SK-N-SH (cell line): ENCODE results near the gene PPP2R3C. TPM values are rescaled to one million over a fixed set of nuclear protein-coding genes. Genes with fewer than 3 reads are reported as not detected.
"Not testable (repeated sequence)": the region's sequence is repeated elsewhere in the genome, so short reads cannot be mapped to it uniquely, and the experiment has no call there.

Experiments
- CTCF ChIA-PET: fragments of 300-600, 350-600 bp; formaldehyde crosslinking; extraction: SDS; loops from one replicate; lab custom pipeline; 2021; lab: Yijun Ruan, JAX
- POLR2A ChIA-PET: fragments of 350-600 bp; sonication (Branson Sonifier 250); formaldehyde crosslinking; extraction: SDS; loops from one replicate; lab custom pipeline; 2020; ENCODE audit warnings: antibody characterized with exemption, inconsistent platforms; lab: Yijun Ruan, JAX
- DNase-seq: peaks from one replicate; pipeline ENCODE4 v3.0.0; 2012
- H2AFZ ChIP-seq: fragments of 200-600 bp; sonication (generic); 2 replicates; pipeline ENCODE4 v1.8.1; 2016; ENCODE audit warnings: antibody characterized with exemption, mild to moderate bottlenecking, low read depth
- H3F3A ChIP-seq: fragments of 200-600 bp; sonication (generic); replicated peaks from 2 replicates; pipeline ENCODE3; 2016; ENCODE audit warnings: antibody characterized with exemption, mild to moderate bottlenecking; ENCODE audit not compliant: insufficient read depth
- H3K27ac ChIP-seq, 2 experiments: fragments of 200-500 bp in 1 of 2; fragments of 200-600 bp in 1 of 2; sonication (Bioruptor generic) in 1 of 2; sonication (generic), shearing (Covaris generic) in 1 of 2; 2 replicates each; pipeline versions ENCODE4 v1.5.1 to v1.6.1; 2014 to 2016; ENCODE audit warnings: low read depth in 2 of 2, inconsistent platforms in 1 of 2, low read length in 1 of 2, mild to moderate bottlenecking in 1 of 2, mixed read lengths in 1 of 2
- H3K27me3 ChIP-seq: fragments of 200-600 bp; sonication (generic), shearing (Covaris generic); 2 replicates; pipeline ENCODE4 v1.6.1; 2016; ENCODE audit warnings: mixed run types; ENCODE audit not compliant: insufficient read depth
- H3K36me3 ChIP-seq, 2 experiments: fragments of 200-500 bp in 1 of 2; fragments of 200-600 bp in 1 of 2; sonication (Bioruptor generic) in 1 of 2; sonication (generic) in 1 of 2; replicated peaks in 1 of 2; 2 replicates each; pipeline versions ENCODE3 to v1.5.1; 2014 to 2016; ENCODE audit warnings: low read length in 1 of 2, mild to moderate bottlenecking in 1 of 2; ENCODE audit not compliant: insufficient read depth in 2 of 2, control insufficient read depth in 1 of 2
- H3K4me1 ChIP-seq, 2 experiments: fragments of 200-500 bp in 1 of 2; fragments of 200-600 bp in 1 of 2; sonication (Bioruptor generic) in 1 of 2; sonication (generic), shearing (Covaris generic) in 1 of 2; 2 replicates each; pipeline versions ENCODE4 v1.5.1 to v1.6.1; 2014 to 2016; ENCODE audit warnings: low read depth in 1 of 2, low read length in 1 of 2, mixed run types in 1 of 2; ENCODE audit not compliant: insufficient read depth in 2 of 2, control insufficient read depth in 1 of 2
- H3K4me2 ChIP-seq: fragments of 200-600 bp; sonication (generic), shearing (Covaris generic); 2 replicates; pipeline ENCODE4 v1.6.1; 2017; ENCODE audit warnings: mixed run types
- H3K4me3 ChIP-seq, 2 experiments: fragments of 200-500 bp in 1 of 2; fragments of 200-600 bp in 1 of 2; sonication (Bioruptor generic) in 1 of 2; sonication (generic), shearing (Covaris generic) in 1 of 2; 2 replicates each; pipeline versions ENCODE4 v1.5.1 to v1.8.1; 2014 to 2016; ENCODE audit warnings: low read depth in 2 of 2, inconsistent platforms in 1 of 2, low read length in 1 of 2, mild to moderate bottlenecking in 1 of 2, mixed read lengths in 1 of 2, moderate library complexity in 1 of 2
- H3K79me2 ChIP-seq: fragments of 200-600 bp; sonication (generic); 2 replicates; pipeline ENCODE4 v1.8.1; 2017; ENCODE audit warnings: mild to moderate bottlenecking; ENCODE audit not compliant: insufficient read depth
- H3K9ac ChIP-seq: fragments of 200-600 bp; sonication (generic); 2 replicates; pipeline ENCODE4 v1.6.1; 2017; ENCODE audit warnings: mixed run types
- H3K9me2 ChIP-seq: fragments of 200-600 bp; sonication (generic); 2 replicates; pipeline ENCODE4 v1.6.1; 2017; ENCODE audit warnings: mixed run types
- H3K9me3 ChIP-seq: fragments of 200-600 bp; sonication (generic); 2 replicates; pipeline ENCODE4 v1.6.1; 2017; ENCODE audit warnings: mixed run types, mild to moderate bottlenecking, moderate library complexity
- H4K20me1 ChIP-seq: fragments of 200-600 bp; sonication (generic); 2 replicates; pipeline ENCODE4 v1.6.1; 2017; ENCODE audit warnings: mild to moderate bottlenecking, mixed run types; ENCODE audit not compliant: insufficient read depth
- CHD2 ChIP-seq: fragments of 150-350 bp; IDR thresholded peaks from 2 replicates; pipeline ENCODE4 v1.6.1; 2018; ENCODE audit warnings: low read length; ENCODE audit not compliant: partially characterized antibody
- FOSL2 ChIP-seq: IDR thresholded peaks from 2 replicates; pipeline ENCODE4 v1.4.0; 2012; ENCODE audit warnings: low read depth, mild to moderate bottlenecking, moderate library complexity, borderline replicate concordance
- FOXJ3 ChIP-seq: sonication (generic); formaldehyde crosslinking; IDR thresholded peaks from 2 replicates; pipeline ENCODE4 v1.5.1; 2020; ENCODE audit warnings: mild to moderate bottlenecking, missing genetic modification reagents
- GATA2 ChIP-seq: sonication (generic); formaldehyde crosslinking; IDR thresholded peaks from 2 replicates; pipeline ENCODE4 v1.5.0; 2020; ENCODE audit warnings: mild to moderate bottlenecking, missing genetic modification reagents
- MXI1 ChIP-seq: IDR thresholded peaks from 2 replicates; pipeline ENCODE4 v1.6.1; 2012; ENCODE audit warnings: mild to moderate bottlenecking, low read depth, low read length, improper control_type of control experiment
- POLR2AphosphoS5 ChIP-seq: IDR thresholded peaks from 2 replicates; pipeline ENCODE4 v1.6.1; 2012; ENCODE audit warnings: low read depth, low read length
- RFX5 ChIP-seq: IDR thresholded peaks from 2 replicates; pipeline ENCODE4 v1.6.1; 2012; ENCODE audit warnings: mild to moderate bottlenecking, improper control_type of control experiment, low read length
- RXRA ChIP-seq: IDR thresholded peaks from 2 replicates; pipeline ENCODE4 v1.4.0; 2012; ENCODE audit warnings: low read depth, mild to moderate bottlenecking, borderline replicate concordance
- SIN3A ChIP-seq: IDR thresholded peaks from 2 replicates; pipeline ENCODE4 v1.6.1; 2012; ENCODE audit warnings: low read depth, mild to moderate bottlenecking, low read length, moderate library complexity, borderline replicate concordance
- SMC3 ChIP-seq: IDR thresholded peaks from 2 replicates; pipeline ENCODE4 v1.6.1; 2012; ENCODE audit warnings: low read depth, low read length, improper control_type of control experiment
- TAF1 ChIP-seq: IDR thresholded peaks from 2 replicates; pipeline ENCODE4 v1.6.1; 2012; ENCODE audit warnings: low read depth, mild to moderate bottlenecking, low read length, moderate library complexity, borderline replicate concordance
- TCF12 ChIP-seq: IDR thresholded peaks from 2 replicates; pipeline ENCODE4 v1.4.0; 2012
- TEAD4 ChIP-seq: IDR thresholded peaks from 2 replicates; pipeline ENCODE4 v1.4.0; 2012; ENCODE audit warnings: mild to moderate bottlenecking, borderline replicate concordance; ENCODE audit not compliant: insufficient read depth
- WGBS: methylation state at CpG from one replicate; pipeline ENCODE4 v1.1.6; 2017; ENCODE audit warnings: low lambda C conversion rate; 5-methylcytosine and 5-hydroxymethylcytosine counted together
- polyA plus RNA-seq, 3 experiments: library from polyadenylated mRNA; depleted of rRNA; stranded (reverse); fragments of >200 nt; gene quantifications; 2 replicates each; pipeline ENCODE4 v1.2.3, GENCODE V29; 2012
- TF ChIP-seq, protein P1 (sequence below): fragments of 150-350 bp; IDR thresholded peaks from 2 replicates; pipeline ENCODE4 v1.6.1; 2017; ENCODE audit warnings: antibody characterized with exemption, low read length, low read depth, borderline replicate concordance
- TF ChIP-seq, protein P2 (sequence below): IDR thresholded peaks from 2 replicates; pipeline ENCODE4 v1.4.0; 2012; ENCODE audit warnings: low read depth, borderline replicate concordance
- TF ChIP-seq, protein P3 (sequence below): IDR thresholded peaks from 2 replicates; pipeline ENCODE4 v1.4.0; 2012; ENCODE audit warnings: low read depth, borderline replicate concordance

PPP2R3C gene
- polyA plus RNA-seq, 1 of the 3 experiments (the other 2 are of a cell fraction) = 6.2 TPM

DNA sequence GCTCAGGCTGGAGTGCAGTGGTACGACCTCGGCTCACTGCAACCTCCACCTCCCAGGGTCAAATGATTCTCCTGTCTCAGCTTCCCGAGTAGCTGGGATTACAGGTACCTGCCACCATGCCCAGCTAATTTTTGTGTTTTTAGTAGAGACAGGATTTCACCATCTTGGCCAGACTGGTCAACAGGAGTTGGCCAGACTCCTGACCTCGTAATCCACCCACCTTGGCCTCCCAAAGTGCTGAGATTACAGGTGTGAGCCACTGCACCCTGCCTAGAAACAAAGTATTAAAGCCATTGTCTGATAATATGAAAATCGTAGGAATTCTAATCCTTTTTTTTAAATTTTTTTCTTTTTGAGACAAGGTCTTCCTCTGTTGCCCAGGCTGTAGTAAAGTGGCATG is 56.1 kb downstream of the PPP2R3C start:
- not testable (repeated sequence) for H3K9me2 ChIP-seq, H3K4me3 ChIP-seq, H3K27me3 ChIP-seq, H3K9ac ChIP-seq, H3K27ac ChIP-seq, H3K9me3 ChIP-seq, H3K4me1 ChIP-seq, H4K20me1 ChIP-seq, H2AFZ ChIP-seq, H3F3A ChIP-seq, H3K4me2 ChIP-seq, DNase-seq
- WGBS = 100% methylated on average over 5 of the region's 5 CpGs
- H3K36me3 ChIP-seq = peaks cover 3 to 46% of the 10 kb centered on the region in 2 experiments
- peaks cover 35% of the 10 kb centered on the region; the same call in 1 of the 2 replicates for H3K79me2 ChIP-seq
- ChIA-PET POLR2A (interaction anchor here (0.6 kb wide), 1 partner anchor 17 kb away, joined by 4 read pairs; no protein-coding TSS in a partner anchor), CTCF (interaction anchor here (1.0 kb wide), 1 partner anchor 432 kb away, joined by 3 read pairs; no protein-coding TSS in a partner anchor)

DNA sequence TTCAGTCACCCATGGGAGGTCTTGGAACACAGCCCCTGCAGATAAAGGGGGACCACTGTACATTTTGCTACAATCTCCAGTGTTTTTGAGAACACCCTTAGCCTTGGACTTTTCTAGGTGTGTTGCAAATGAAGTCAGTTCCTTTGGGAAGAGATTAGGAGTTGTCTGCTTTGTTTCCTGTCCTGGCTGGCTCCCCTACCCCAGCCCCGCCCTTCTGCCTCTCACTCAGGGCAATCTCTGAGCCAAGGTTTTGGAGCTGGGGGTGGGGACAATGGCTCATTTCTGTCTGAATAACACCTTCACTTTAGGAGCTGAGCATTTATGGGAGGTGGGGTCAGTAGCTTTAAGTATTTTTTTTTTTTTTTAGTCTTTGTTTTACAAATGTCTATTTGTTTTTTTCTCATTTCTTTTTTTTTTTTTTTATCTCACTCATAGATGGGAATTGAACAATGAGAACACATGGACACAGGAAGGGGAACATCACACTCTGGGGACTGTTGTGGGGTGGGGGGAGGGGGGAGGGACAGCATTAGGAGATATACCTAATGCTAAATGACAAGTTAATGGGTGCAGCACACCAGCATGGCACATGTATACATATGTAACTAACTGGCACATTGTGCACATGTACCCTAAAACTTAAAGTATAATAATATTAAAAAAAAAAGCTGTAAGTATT is 60.5 kb downstream of the PPP2R3C start:
- CTCF ChIA-PET = not testable (repeated sequence)

DNA sequence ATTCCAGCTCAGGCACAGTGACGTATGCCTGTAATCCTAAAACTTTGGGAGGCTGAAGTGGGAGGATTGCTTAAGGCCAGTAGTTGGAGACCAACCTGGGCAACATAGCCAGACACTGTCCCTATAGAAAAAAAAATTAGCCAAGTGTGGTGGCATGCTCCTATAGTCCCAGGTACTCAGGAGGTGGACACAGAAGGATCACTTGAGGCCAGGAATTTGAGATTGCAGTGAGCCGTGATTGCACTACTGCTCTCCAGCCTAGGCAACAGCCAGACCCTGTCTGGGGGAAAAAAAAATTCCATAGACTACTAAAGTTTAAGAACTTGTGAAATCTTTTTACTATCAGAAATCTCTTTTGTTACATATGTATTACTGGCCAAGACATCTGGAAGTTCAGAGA is 69.2 kb downstream of the PPP2R3C start:
- no peak overlapping the region for H3K4me3 ChIP-seq
- TF ChIP-seq MXI1 (no peak), SMC3 (no peak), SIN3A (no peak), POLR2AphosphoS5 (no peak), GATA2 (CRISPR knock-in tag) (no peak), FOSL2 (no peak), RFX5 (no peak), TEAD4 (no peak), CHD2 (no peak), RXRA (no peak), TCF12 (no peak), FOXJ3 (no peak), TAF1 (no peak)
- TF ChIP-seq, protein P1, sequence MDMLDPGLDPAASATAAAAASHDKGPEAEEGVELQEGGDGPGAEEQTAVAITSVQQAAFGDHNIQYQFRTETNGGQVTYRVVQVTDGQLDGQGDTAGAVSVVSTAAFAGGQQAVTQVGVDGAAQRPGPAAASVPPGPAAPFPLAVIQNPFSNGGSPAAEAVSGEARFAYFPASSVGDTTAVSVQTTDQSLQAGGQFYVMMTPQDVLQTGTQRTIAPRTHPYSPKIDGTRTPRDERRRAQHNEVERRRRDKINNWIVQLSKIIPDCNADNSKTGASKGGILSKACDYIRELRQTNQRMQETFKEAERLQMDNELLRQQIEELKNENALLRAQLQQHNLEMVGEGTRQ = no peak
- TF ChIP-seq, protein P2, sequence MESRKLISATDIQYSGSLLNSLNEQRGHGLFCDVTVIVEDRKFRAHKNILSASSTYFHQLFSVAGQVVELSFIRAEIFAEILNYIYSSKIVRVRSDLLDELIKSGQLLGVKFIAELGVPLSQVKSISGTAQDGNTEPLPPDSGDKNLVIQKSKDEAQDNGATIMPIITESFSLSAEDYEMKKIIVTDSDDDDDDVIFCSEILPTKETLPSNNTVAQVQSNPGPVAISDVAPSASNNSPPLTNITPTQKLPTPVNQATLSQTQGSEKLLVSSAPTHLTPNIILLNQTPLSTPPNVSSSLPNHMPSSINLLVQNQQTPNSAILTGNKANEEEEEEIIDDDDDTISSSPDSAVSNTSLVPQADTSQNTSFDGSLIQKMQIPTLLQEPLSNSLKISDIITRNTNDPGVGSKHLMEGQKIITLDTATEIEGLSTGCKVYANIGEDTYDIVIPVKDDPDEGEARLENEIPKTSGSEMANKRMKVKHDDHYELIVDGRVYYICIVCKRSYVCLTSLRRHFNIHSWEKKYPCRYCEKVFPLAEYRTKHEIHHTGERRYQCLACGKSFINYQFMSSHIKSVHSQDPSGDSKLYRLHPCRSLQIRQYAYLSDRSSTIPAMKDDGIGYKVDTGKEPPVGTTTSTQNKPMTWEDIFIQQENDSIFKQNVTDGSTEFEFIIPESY = no peak
- TF ChIP-seq, protein P3, sequence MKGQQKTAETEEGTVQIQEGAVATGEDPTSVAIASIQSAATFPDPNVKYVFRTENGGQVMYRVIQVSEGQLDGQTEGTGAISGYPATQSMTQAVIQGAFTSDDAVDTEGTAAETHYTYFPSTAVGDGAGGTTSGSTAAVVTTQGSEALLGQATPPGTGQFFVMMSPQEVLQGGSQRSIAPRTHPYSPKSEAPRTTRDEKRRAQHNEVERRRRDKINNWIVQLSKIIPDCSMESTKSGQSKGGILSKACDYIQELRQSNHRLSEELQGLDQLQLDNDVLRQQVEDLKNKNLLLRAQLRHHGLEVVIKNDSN = no peak
- H3K9me2 ChIP-seq = no peaks in the 10 kb centered on the region
- no peak overlapping the region for H3K27ac ChIP-seq
- peaks cover 61% of the 10 kb centered on the region for H3K79me2 ChIP-seq
- no peak overlapping the region for H3K4me2 ChIP-seq
- H3K36me3 ChIP-seq = peaks cover 3 to 34% of the 10 kb centered on the region in 2 experiments
- H3K4me1 ChIP-seq = peaks cover 0 to 9% of the 10 kb centered on the region in 2 experiments; a peak in 1 of 4 replicates
- WGBS = 87% methylated on average over 2 of the region's 2 CpGs
- no peak overlapping the region for H3K9ac ChIP-seq
- ChIA-PET CTCF (no interaction called here), POLR2A (no interaction called here)
- no peak overlapping the region for H2AFZ ChIP-seq
- H4K20me1 ChIP-seq = no peaks in the 10 kb centered on the region
- H3K27me3 ChIP-seq = no peaks in the 10 kb centered on the region
- peaks cover 4% of the 10 kb centered on the region for H3F3A ChIP-seq
- DNase-seq = no peak
- no peaks in the 10 kb centered on the region for H3K9me3 ChIP-seq

More for the DNA sequence above, 60.5 kb downstream of the PPP2R3C start:
- not testable (repeated sequence) for H3K4me2 ChIP-seq, H3K4me3 ChIP-seq, DNase-seq, H3K27me3 ChIP-seq, H2AFZ ChIP-seq, H3K9me3 ChIP-seq, H3K9ac ChIP-seq, H3K4me1 ChIP-seq, H3K9me2 ChIP-seq, H4K20me1 ChIP-seq
- POLR2A ChIA-PET = interaction anchor here (0.7 kb wide), 1 partner anchor 11 kb away, joined by 3 read pairs; no protein-coding TSS in a partner anchor
- H3F3A ChIP-seq = peaks cover 12% of the 10 kb centered on the region
- H3K36me3 ChIP-seq = peaks cover 0 to 45% of the 10 kb centered on the region in 2 experiments
- whole genome bisulfite sequencing = 71% methylated on average over 1 of the region's 1 CpG
- H3K79me2 ChIP-seq = peaks cover 35% of the 10 kb centered on the region
- H3K27ac ChIP-seq = 0 out of 4 replicates have a peak overlapping the region, but pooled peaks of 1 of the 2 experiments have one; percentile 2
